GM21381 (cell line): Measurements from ENCODE around the gene LGR4.

Source experiments
- ATAC-seq: cut with Tn5 transposase; IDR thresholded peaks from one replicate; pipeline ENCODE4 v1.9.1; 2021; ENCODE audit warnings: mild to moderate bottlenecking, moderate library complexity; ENCODE audit not compliant: unreplicated experiment

The LGR4 gene

DNA sequence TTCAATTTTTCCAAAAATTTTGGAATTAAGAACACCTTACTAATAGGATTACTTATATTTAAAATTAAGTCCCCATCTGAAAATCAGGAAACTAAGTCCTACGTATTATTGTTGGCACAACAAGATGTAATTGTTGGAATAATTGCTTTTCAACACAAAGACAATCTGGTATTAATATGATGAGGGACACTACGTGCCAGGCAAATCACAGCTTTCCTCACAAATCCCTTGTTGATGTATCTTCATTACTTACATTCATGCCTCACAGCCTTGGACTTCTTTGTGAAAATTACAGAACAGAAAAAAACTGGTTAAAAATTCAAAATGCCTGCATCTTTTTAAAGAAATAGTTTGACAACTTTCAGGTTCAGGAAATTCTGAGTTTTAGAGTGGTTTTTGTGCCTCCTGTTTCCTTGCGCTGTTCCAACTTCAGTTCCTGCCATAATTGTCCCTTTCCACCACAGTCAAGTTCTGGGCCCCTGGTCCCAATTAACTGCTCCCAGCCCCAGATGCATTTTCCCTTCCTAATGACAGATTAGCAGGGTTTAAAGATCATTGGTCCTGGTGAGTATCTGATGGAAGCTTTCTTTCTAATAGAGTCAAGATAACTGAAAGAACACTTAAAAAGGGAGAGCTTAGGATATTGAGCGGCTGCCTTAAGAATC lies 86.3 kb downstream of the LGR4 start:
- ATAC-seq = no peak

DNA sequence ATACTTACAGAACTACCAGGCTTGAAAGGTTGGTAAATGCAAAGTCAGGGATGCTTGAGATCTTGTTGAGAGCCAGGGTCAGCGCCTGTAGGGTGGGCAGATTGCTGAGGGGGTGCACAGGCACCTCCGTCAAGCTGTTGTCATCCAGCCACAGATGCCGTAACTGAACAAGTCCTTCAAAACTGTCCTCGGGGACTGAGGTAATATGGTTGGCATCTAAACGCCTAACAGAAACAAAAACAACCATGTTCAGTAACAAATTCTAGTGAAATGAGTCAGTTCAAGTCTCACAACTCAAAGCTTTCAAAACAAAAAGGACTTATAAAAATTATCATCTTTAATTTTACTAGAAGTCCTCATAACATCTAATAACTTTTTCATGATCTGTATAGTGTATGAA lies 87.3 kb downstream of the LGR4 start:
- ATAC-seq = no peak

DNA sequence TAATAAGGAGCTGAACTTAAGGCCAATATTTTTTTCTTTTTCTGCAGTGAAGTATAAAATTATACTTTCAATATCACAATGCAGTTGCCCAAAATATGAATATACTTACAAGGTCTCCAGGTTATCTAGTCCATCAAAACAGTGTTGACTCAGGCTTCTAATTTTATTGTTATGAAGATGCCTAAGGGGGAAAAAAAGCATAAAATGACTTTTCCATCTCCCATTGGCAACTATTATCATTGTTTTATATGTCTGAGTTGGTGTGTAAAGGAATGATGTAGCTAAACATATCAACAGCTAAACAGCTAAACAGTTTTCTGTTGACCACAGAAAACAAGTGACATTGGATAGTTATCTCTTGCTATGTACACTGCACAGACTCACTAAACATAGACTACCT lies 88.4 kb downstream of the LGR4 start:
- no peak for ATAC-seq

DNA sequence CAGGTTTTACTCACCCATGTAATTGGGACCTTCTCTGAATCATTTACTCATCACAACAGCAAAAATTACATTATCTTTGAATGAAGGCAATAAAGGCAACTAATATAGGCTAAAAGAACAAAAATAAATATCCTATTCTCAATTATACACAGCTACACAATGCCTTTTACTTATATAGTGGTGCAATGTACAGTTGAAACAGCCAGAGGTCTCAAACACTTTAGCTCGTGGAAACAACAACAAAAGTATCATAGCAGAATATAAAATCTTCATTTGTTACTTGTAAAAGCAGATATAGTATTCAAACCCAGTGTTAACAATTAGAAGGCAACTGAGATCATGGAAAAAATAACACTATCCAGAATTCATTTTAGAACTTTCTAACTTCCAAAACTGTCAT lies 88.9 kb downstream of the LGR4 start:
- no peak for ATAC-seq

DNA sequence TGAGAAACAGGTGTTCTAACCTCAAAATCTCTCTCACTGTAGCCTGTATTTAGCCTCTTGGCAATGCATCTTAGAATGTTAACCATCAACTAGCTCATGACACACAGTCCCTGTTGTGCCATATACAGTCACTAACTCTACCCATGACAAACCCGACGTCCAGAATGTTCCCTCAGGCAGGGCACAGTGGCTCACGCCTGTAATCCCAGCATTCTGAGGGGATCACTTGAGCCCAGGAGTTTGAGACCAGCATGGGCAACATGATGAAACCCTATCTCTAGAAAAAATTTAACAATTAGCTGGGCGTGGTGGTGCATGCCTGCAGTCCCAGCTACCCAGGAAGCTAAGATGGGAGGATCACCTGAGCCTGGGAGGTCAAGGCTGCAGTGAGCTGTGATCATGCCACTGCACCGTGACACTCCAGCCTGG lies 91.3 kb downstream of the LGR4 start:
- ATAC-seq = no peak

DNA sequence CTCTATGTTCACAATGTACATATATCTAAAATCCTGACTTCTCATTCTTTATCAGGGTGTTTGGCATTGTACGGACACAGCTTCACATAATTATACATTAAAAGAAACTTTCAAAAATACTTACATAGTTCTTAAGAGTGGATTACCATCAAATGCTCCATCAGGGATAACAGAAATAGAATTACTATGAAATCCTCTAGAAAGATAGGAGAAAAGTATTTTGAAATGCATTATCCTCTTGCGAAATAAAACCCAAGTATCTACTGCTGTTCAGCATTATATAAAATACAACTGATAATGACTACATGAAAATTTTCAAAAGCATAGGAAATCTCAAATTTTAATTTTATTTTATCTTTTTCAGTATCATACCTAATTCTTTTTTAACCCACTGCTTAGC lies 91.8 kb downstream of the LGR4 start:
- no peak for ATAC-seq

DNA sequence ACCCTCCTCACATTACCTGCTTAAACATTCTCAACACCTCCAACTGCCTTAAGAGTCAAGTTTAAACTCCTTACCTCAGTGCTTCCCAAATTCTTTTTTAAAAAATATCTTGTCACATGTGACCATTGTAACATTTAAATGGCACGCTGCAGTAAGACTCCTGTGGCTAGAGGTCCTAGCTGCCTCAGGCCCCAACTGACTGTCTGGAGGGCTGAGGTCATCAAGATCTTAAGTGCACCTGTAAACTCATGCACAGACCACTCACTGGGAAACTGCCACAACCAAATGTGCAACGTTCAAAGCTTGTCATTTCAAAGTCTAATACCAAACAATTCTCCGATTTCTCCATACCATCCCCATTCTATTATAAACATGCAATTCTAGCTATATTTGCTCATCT lies 93.1 kb downstream of the LGR4 start:
- no peak for ATAC-seq

DNA sequence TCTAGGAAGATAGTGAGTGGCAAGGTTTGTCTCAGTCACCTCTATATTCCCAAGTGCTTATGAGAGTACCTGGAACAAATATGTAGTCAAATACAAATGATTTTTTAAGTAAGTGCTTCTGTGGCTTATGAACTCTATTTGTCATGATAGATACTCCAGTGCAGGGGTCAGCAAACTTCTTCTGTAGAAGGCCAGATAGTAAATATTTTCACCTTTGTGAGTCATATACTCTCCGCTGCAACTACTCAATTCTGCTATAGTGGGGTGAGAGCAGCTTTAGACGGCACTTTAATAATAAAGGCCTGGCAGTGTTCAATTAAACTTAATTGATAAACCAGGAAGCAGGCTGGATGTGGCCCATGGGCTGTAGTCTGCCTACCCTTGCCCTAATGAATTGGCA lies 97.2 kb downstream of the LGR4 start:
- no peak for ATAC-seq

DNA sequence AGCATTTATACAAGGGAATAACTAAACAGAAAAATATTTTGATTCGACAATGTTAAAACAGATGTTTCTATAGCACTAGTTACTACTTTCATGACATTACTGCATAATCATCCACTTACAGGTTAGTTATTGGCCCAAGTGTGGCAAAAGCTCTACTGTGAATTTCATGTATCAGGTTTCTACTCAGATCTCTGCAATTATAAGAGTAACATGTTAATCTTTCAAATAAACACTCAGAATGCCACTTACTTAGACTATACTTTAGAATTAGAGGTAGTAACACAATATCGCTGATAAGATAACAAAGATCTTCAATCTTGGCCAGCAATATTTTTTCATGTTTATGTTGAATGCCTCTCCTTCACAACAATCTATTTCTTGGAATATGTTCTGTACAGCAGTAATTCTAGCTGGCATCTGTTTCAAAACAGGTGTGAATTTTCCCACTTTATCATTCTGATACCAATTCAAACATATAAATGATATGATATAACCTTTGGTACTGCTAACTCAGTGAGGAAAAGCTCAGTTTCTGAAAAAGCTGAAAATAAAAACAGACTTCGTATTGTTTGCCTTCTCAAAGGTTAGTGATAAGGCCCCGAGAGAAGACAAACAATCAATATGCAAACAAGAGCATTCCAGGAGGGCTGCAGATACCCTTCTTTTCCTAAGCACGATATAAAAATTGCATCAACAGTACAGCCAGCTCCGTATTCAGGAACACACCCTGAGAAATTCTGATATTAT lies 98.6 kb downstream of the LGR4 start:
- ATAC-seq = no peak

DNA sequence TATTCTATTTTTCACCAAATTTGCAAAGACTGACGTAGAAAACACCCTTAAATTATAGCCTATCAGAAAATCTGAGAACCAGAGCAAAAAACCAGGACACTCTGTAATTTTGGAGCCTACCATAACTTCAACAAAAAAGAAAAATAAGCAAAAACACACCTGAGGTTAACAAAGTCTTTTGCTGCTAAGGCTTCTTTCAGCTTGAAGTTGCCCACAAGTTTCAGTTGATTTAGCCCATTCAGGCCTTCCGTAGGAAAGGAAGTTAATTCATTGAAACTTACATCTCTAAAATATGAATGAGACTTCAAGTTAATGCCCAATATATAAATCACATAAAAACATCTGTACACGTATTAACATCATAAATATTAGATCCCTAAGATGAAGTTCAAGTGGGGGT lies 99.2 kb downstream of the LGR4 start:
- ATAC-seq = no peak

DNA sequence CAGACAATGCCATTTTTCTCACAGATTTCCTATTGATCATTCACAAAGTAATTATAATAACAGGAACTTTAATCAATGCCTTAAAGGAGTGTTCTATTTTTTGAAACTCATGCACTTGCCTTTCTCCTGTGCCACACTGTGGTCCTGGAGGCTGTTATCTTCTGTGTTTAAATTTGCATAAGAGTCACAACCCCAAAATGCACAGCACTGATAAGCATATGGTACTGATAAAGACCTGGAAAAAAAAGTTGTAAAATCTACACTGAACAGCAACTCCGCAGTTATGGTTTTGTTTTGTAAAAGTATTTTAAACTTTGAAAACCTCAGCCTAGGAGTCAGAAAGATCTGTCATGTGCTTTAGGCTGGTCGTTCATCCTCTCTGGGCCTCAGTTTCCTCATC lies 100.4 kb downstream of the LGR4 start:
- ATAC-seq = no peak

DNA sequence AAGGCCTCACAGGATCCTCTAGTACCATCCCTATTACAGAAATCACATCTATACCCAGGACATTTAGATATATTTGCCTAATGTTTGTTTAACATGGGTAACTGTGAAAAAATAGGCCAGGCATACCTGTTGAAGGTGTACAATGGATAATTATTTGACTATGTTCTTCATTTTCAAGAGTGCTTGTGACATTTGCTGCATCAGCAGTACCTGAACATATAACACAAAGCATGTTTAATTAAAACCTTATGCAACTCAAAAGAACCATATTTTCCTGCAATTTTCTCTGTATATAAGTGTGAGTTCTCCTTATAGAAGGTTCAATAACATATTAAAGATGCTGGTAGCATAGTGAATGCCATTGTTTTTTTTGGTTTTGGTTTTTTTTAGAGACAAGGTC lies 101.1 kb downstream of the LGR4 start:
- no peak for ATAC-seq

DNA sequence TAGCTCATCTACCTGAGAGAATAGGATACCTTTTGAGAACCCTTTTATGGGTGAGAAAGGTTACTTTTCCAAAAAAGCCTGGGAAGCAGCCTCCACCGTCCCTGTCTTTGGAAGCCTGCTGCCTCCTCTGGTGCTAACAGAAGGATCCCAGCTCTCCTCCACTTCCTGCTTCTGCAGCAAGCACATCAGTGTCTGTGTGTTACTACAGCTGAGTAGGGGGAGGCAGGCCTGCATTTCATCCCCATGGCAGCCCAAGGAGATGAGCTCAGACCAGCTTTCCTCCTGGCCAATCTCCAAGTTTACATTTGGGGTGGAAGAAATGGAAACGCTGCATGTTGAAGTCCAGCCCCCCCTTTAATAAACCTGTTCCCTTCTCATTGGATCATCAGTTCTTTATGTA lies 102.2 kb downstream of the LGR4 start:
- no peak for ATAC-seq

DNA sequence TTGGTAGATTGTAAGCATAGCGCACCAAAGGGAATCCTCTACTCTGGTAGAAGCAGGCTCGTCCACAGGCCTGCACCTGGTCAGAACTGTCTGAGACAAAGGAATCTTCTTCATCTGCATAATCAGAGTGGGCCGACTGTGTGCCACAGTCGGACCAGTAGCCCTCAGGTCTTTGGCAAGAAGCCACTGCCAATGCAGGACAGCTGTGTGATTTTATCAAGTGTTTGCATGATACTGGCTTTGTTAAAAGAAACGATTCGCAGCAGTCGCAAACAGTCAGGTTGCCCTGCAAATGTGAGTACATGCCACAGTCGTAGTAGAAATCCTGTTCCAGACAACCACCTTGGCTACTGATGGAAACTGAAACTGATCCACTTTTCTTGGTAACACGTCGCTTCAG lies 104.7 kb downstream of the LGR4 start:
- no peak for ATAC-seq

DNA sequence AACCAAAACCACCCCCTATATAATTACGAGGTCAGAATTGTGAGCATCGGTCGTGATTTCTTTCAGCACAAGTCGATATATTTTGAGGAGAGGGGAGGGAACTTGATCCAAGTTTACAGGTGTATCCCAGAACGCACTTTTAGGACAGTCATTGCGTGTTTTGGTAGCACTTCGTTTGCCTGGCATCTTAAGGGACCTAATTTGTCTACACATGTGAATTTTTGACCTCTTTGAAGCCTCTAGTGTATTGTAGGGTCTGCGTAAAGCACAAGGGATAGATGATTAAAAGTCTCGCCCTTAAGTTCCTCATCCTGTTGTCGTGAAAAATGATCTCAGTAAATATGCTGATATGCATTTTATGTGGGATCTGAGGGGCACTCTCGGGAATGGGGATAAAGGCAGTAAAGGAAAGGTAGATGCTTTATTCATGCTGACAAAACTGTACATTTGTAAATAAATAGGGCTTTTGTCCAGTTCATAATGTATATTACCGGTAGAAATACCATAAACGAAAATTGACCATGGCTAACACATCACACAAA lies 108.9 kb downstream of the LGR4 start:
- no peak for ATAC-seq

DNA sequence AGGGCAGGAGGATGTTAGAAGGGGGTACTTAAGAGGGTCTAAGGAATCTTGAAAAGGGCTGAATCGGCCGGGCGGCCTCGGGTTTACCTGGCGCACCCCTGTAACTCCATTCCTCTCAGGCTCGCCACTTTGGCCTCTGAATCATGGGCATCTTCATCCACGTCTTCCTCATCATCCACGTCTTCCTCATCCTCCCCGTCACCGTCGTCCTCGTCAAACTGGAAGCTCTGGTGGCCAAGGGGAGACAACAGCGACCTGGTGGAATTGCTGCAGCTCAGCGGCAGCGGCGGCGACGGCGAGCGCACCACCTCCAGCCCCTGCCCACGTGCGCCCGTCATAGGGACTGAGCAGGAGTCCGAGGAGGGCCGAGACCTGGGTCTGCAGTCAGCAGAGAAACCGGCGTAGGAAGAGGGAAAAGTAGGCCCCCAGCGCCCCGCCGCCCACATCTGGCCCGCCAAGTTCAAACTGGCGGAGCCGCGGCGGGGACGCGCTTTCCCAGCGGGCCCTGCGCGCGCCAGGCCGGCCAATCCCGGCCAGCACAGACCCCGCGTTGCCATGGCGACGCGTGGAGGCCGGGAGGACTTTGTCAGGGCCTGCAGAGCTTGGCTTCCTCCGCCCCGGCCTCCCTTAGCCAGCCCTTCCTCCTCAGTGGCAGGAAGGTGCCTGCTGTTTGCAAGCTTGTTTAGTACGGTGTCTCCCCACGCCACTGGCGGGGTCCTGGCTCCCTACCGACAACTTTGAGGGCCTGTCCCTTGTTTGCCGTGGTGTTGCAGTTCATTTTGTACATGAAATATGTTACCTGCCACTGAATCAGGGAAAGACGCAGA lies 109.6 kb downstream of the LGR4 start, which contains the start of gene CCDC34:
Gene CCDC34, minus strand, starts transcription at position 467 of the 827 bp plus-strand sequence. Its CDS starts 21 bp downstream, at position 446.
- ATAC-seq = peak; percentile 100

DNA sequence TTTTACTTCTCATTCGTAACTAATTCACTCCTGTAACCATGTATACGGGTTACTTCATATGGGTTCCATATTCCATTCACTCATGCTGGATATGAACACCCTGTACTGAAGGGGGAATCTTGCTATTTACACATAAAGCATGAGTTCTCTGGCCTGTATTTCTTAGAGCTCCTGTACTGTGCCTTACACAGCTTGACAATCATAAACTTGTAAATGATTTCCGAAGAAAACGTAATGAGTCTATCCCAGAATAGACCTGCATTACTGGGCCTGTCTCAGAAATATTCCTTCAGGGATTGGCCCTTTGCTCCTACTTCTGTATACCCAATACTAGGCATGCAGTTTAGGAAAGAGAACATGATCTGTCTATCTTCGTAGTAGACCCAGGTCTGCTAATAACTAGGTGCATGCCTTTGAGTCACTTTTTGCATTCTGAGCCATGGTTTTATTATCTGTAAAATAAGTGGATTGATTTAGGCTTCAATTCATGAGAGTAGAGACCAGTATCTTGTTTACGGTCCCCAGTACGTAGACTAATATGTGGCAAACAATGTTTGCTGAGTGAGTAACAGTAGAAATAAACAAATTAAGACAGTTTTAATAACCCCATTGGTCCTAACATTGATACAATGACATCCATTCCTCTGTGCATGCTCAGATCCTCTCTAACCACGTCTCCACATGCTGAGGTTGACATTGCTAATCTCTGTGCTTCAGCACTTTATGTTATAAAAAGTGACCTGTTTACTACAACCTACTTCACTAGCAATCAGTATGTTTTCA lies 110.8 kb downstream of the LGR4 start:
- no peak for ATAC-seq

DNA sequence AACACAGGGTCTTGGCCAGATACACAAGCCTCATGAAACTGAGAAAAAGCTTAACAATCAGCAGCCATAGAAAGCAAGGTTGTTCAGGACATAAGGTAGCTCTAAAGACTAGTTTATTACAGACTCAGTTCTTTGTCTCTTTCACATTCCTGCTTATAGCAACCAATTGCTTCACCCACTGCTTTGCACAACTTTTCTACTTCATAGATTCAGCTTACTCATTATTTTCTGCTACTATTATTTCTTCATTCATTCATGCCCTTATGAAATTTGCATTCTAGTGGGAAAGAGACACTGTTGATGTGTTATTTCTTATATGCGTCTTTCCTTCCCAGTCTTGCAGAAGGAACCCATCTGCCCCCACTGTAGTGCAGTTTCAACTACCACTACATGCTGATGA lies 114.3 kb downstream of the LGR4 start:
- ATAC-seq = no peak

DNA sequence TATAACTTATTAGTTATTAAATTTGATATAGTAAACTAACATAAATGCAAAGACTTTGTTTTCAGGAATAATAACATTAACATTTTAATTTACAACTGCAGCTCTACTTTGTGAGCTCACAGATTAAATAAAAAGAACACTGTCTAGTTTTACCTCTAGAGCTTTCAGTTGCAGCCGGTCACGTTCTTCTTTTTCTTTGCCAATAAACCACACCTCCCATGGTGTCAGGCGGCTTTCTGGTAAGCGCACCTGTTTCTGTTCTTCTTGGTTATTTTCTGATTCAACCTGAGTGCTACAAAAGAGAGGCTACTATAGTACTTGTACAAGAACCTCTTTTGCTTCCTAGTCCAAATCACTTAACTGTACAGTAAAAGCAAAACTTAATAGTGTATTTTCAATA lies 115.3 kb downstream of the LGR4 start:
- no peak for ATAC-seq

DNA sequence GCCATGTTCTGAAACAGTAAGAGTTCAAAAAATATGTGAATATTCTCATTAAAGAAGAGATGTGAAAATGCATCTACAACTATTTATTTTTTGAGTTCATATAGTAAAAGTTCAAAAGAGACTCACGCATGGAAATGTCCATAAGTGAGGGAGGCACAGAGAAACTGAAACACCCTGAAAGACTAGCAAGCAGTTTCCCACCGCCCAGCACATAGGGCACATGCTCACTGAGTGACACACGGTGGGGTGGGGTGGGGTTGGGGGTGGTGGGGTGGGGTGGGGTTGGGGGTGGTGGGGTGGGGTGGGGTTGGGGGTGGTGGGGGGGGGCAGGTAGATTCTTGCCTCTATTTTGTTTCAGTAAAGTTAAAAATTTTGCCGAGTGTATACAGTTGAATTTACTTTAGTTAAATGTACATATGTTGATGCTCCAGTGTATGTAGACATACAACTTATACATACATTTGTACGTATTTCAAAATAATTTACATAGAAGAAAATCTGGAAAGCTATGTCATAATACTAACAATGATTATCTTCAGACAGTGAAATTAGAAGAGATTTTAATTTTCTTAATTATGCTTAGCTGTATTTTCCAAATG lies 115.9 kb downstream of the LGR4 start:
- ATAC-seq = no peak
